ENCODE data around the gene OLFML2A. TPM values are rescaled to one million over a fixed set of nuclear protein-coding genes. Genes with fewer than 3 reads are reported as not detected.
A peak's percentile ranks its signal among the peaks of the same experiment; 100 is the strongest.
"Not testable (repeated sequence)": the region's sequence is repeated elsewhere in the genome, so short reads cannot be mapped to it uniquely, and the experiment has no call there.

OLFML2A gene
- total and polyA plus RNA-seq, 4 donors, result 0.13 to 15.9 (median 3.7) TPM

GRCh38 chr9:124770359-124771020, 6.4 kb upstream of the OLFML2A start:
- DNase-seq, result peak; percentile 53 to 82
- ATAC-seq (ENCODE audit: low FRiP score), result no peak
- Histone ChIP-seq H3K36me3 (ENCODE audit: control insufficient read depth in 1 of 2, insufficient read depth in 2 of 2, low read length in 1 of 2) (no peaks in the 10 kb centered on the region), H3K27me3 (ENCODE audit: control insufficient read depth in 1 of 2, insufficient read depth in 2 of 2, low read length in 1 of 2) (no peaks in the 10 kb centered on the region), H3K4me3 (ENCODE audit: low read length in 2 of 2) (peak overlapping the region; percentile 64 to 68), H3K9me3 (ENCODE audit: control insufficient read depth, low read length) (no peaks in the 10 kb centered on the region), H3K27ac (ENCODE audit: low read depth in 1 of 2, low read length in 2 of 2) (no peak overlapping the region), H3K4me1 (ENCODE audit: control insufficient read depth in 1 of 2, insufficient read depth in 2 of 2, low read length in 2 of 2) (no peaks in the 10 kb centered on the region)
- intact Hi-C loops (cut with DNase I), result loop anchor here (5.0 kb wide), 3 partner anchors 372 to 977 kb away; partner anchors contain the start of genes PBX3 (in 1 of the 2) and SCAI (in 1 of the 2)
- WGBS, 2 donors, result 1% methylated on average over 27 to 43 of the region's 43 CpGs

GRCh38 chr9:124771021-124771866, 5.7 kb upstream of the OLFML2A start, which contains the start of gene NR6A1:
TSS of gene NR6A1 (minus strand) at chr9:124771311.
- Histone ChIP-seq H3K4me1 (ENCODE audit: control insufficient read depth in 1 of 2, insufficient read depth in 2 of 2, low read length in 2 of 2) (no peaks in the 10 kb centered on the region), H3K27ac (ENCODE audit: low read depth in 1 of 2, low read length in 2 of 2) (no peak within 1 kb of the TSS)
- ATAC-seq (ENCODE audit: low FRiP score), result peak; percentile 97

DNA sequence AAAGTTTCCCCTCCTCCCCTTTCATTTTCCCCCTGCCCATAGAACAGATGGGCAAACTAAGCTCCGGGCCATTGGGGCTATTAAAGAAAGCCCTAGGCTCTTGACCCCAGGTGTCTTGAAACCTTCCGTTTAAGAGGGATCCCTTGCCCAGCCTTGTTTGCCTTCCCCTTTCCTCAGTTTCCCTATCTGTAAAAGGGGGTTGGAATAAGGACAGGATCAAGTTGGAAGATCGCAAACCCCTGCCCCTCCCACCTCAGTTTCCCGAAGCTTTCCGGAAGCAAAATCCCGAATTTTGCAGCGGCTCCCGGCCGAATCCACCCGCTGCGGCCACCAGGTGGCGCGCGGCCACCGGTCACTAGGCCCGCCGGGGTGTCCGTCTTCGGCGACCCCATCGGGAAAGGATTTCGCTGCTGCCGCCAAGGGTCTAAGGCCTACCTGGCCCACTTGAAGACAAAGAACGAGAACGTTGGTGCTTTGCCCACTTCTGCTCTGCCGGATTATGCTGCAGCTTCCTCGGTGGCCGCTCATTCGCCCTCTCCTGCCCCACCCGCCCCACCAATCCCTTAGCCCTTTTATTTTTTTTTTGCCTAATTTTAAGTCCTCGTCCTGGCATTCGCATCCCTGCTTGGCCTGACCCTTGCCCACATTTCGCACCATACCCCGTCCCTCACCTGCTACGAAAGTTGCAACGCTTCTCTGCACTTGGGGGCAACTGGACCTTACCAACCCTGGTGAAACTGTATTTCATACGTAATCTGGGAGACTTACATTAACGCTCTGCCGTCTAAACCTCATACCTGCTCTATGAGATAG, 4.9 kb upstream of the OLFML2A start:
- intact Hi-C loops (cut with DNase I), result loop anchor here (1.0 to 5.0 kb wide), 5 partner anchors 81 to 975 kb away; partner anchors contain the start of genes WDR38 (in 2 of the 2), PBX3 (in 1 of the 2) and SCAI (in 1 of the 2)
- peak; percentile 74 to 91 for DNase-seq
- peak overlapping the region; percentile 46 to 73 for H3K4me3 ChIP-seq (ENCODE audit: low read length in 2 of 2)
- H3K36me3 ChIP-seq (ENCODE audit: control insufficient read depth in 1 of 2, insufficient read depth in 2 of 2, low read length in 1 of 2), result no peaks in the 10 kb centered on the region
- WGBS, 2 donors, result 19 to 21% methylated on average over 39 of the region's 39 CpGs
- no peaks in the 10 kb centered on the region for H3K4me1 ChIP-seq (ENCODE audit: control insufficient read depth in 1 of 2, insufficient read depth in 2 of 2, low read length in 2 of 2)
- ATAC-seq (ENCODE audit: low FRiP score), result peak; percentile 80
- H3K27me3 ChIP-seq (ENCODE audit: control insufficient read depth in 1 of 2, insufficient read depth in 2 of 2, low read length in 1 of 2), result no peaks in the 10 kb centered on the region
- no peak overlapping the region for H3K27ac ChIP-seq (ENCODE audit: low read depth in 1 of 2, low read length in 2 of 2)
- no peaks in the 10 kb centered on the region for H3K9me3 ChIP-seq (ENCODE audit: control insufficient read depth, low read length)

More at GRCh38 chr9:124771021-124771866, 5.7 kb upstream of the OLFML2A start, which contains the start of gene NR6A1:
- no peaks in the 10 kb centered on the region for H3K27me3 ChIP-seq (ENCODE audit: control insufficient read depth in 1 of 2, insufficient read depth in 2 of 2, low read length in 1 of 2)
- no peaks in the 10 kb centered on the region for H3K36me3 ChIP-seq (ENCODE audit: control insufficient read depth in 1 of 2, insufficient read depth in 2 of 2, low read length in 1 of 2)
- intact Hi-C loops (cut with DNase I), result loop anchor here (5.0 kb wide), 3 partner anchors 371 to 976 kb away; partner anchors contain the start of genes PBX3 (in 1 of the 2) and SCAI (in 1 of the 2)
- 0 to 1% methylated on average over 55 to 82 of the region's 82 CpGs for WGBS, 2 donors
- H3K9me3 ChIP-seq (ENCODE audit: control insufficient read depth, low read length), result no peaks in the 10 kb centered on the region
- peak within 1 kb of the TSS; percentile 64 to 73 for H3K4me3 ChIP-seq (ENCODE audit: low read length in 2 of 2)
- DNase-seq, result peak; percentile 97 to 98

GRCh38 chr9:124772877-124773276, 4.1 kb upstream of the OLFML2A start:
- not testable (repeated sequence) for H3K27me3 ChIP-seq (ENCODE audit: control insufficient read depth in 1 of 2, insufficient read depth in 2 of 2, low read length in 1 of 2); ATAC-seq (ENCODE audit: low FRiP score); H3K27ac ChIP-seq (ENCODE audit: low read depth in 1 of 2, low read length in 2 of 2); H3K4me1 ChIP-seq (ENCODE audit: control insufficient read depth in 1 of 2, insufficient read depth in 2 of 2, low read length in 2 of 2); H3K4me3 ChIP-seq (ENCODE audit: low read length in 2 of 2); H3K36me3 ChIP-seq (ENCODE audit: control insufficient read depth in 1 of 2, insufficient read depth in 2 of 2, low read length in 1 of 2); H3K9me3 ChIP-seq (ENCODE audit: control insufficient read depth, low read length)
- WGBS, 2 donors, result 90% methylated on average over 15 of the region's 15 CpGs
- peak in 1 of 2 donors; percentile 32 for DNase-seq
- intact Hi-C loops (cut with DNase I), result loop anchor here (1.0 to 5.0 kb wide), 5 partner anchors 80 to 974 kb away; partner anchors contain the start of genes WDR38 (in 2 of the 2), PBX3 (in 1 of the 2) and SCAI (in 1 of the 2)

DNA sequence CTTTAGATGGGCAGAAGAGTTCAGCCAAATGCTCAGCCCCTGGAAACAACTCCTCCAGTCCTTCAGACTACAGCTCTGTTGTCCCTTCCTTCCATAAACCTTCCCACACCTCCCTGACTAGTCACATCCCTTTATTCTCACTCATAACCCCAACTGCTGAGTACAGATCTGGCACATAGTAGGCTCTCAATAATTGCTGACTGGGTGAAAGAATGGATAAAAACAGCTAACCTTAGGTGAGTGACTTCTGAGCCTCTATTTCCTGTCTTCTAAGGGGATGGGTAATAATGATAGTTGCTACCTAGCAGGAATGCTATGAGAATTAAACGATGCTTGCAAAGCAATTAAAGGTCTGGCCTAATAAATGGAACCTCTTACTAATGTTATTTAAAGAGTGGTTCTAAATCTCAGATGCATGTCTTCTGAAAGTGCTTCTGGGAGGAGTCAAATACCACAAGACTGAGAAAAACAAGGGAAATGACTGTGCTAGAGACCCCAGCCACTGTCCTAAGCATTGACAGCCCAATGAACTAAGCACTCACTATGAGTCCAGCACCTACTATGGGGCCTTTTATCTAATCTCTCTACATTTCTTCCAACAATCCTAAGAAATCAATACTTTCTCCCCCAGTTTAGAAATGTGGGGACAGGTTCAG, 3.3 kb upstream of the OLFML2A start:
- Histone ChIP-seq H3K36me3 (ENCODE audit: control insufficient read depth in 1 of 2, insufficient read depth in 2 of 2, low read length in 1 of 2) (no peaks in the 10 kb centered on the region), H3K4me1 (ENCODE audit: control insufficient read depth in 1 of 2, insufficient read depth in 2 of 2, low read length in 2 of 2) (no peaks in the 10 kb centered on the region), H3K4me3 (ENCODE audit: low read length in 2 of 2) (no peak overlapping the region), H3K9me3 (ENCODE audit: control insufficient read depth, low read length) (no peaks in the 10 kb centered on the region), H3K27ac (ENCODE audit: low read depth in 1 of 2, low read length in 2 of 2) (no peak overlapping the region), H3K27me3 (ENCODE audit: control insufficient read depth in 1 of 2, insufficient read depth in 2 of 2, low read length in 1 of 2) (no peaks in the 10 kb centered on the region)
- intact Hi-C loops (cut with DNase I), result loop anchor here (2.0 to 5.0 kb wide), 4 partner anchors 369 to 974 kb away; partner anchors contain the start of genes PBX3 (in 1 of the 2) and SCAI (in 1 of the 2)
- no peak for ATAC-seq (ENCODE audit: low FRiP score)
- DNase-seq, result no peak
- WGBS, 2 donors, result 89 to 100% methylated on average over 1 of the region's 1 CpG

DNA sequence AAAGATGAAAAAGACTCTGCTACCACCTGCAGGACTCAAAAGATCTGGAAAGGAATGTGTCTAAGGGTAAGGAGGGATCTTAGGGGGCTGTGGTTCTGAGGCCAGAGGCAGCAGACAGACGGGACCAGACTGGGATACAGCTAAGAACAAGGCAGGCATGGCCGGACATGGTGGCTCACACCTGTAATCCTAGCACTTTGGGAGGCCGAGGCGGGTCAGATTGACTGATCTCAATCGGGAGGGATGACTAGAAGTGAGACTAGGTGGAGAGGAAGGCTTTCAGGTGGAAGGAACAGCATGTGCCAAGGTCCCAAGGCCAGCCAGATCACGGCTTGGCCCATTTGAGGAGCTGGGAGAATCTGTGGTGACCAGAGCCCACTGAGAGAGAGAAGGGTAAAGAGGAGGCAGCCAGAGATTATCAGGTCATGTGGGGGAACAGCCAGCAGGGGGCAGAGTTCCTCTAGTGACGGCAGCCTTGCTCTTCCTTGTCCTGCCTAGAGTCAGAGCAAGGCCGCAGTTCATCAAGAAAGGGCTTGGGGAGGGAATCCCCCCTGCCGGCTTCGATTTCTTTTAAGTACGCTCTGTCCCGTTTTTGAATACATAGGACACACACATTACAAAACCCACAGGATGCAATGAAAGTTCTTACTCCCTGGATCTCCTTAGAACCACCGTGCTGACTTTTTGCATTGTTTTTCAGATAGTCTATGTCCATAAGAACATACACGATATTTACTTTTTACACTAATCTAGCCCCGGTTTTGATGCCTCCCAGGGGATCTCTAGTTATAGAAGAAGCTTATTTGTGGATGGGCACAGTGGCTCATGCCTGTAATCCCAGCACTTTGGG, 2.6 kb upstream of the OLFML2A start:
- ATAC-seq (ENCODE audit: low FRiP score), result peak; percentile 57
- no peaks in the 10 kb centered on the region for H3K27me3 ChIP-seq (ENCODE audit: control insufficient read depth in 1 of 2, insufficient read depth in 2 of 2, low read length in 1 of 2)
- no peaks in the 10 kb centered on the region for H3K36me3 ChIP-seq (ENCODE audit: control insufficient read depth in 1 of 2, insufficient read depth in 2 of 2, low read length in 1 of 2)
- H3K4me1 ChIP-seq (ENCODE audit: control insufficient read depth in 1 of 2, insufficient read depth in 2 of 2, low read length in 2 of 2), result no peaks in the 10 kb centered on the region
- H3K4me3 ChIP-seq (ENCODE audit: low read length in 2 of 2), result no peak overlapping the region
- no peaks in the 10 kb centered on the region for H3K9me3 ChIP-seq (ENCODE audit: control insufficient read depth, low read length)
- peak; percentile 86 to 94 for DNase-seq
- no peak overlapping the region for H3K27ac ChIP-seq (ENCODE audit: low read depth in 1 of 2, low read length in 2 of 2)
- intact Hi-C loops (cut with DNase I), result loop anchor here (5.0 kb wide), 3 partner anchors 368 to 973 kb away; partner anchors contain the start of genes PBX3 (in 1 of the 2) and SCAI (in 1 of the 2)
- 59 to 63% methylated on average over 15 of the region's 15 CpGs for WGBS, 2 donors

DNA sequence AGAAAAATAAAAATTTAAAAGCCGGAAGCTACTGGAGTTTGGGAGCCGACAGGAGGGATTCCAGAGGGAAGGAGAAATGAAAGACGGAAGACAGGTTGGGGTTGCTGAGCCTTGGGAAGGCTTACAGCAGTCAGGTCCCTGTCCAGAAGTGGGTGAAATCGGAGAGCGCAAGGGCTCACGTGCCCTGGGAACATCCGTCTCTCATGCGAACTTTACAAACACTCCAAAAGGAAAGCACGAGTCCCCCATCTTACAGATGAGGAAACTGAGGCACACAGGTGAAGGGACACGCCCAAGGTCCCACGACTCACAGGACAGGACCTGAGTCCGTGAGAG, 347 bp upstream of the OLFML2A start:
- Histone ChIP-seq H3K4me1 (ENCODE audit: control insufficient read depth in 1 of 2, insufficient read depth in 2 of 2, low read length in 2 of 2) (no peaks in the 10 kb centered on the region), H3K27ac (ENCODE audit: low read depth in 1 of 2, low read length in 2 of 2) (no peak overlapping the region), H3K4me3 (ENCODE audit: low read length in 2 of 2) (no peak overlapping the region), H3K27me3 (ENCODE audit: control insufficient read depth in 1 of 2, insufficient read depth in 2 of 2, low read length in 1 of 2) (no peaks in the 10 kb centered on the region), H3K36me3 (ENCODE audit: control insufficient read depth in 1 of 2, insufficient read depth in 2 of 2, low read length in 1 of 2) (no peaks in the 10 kb centered on the region), H3K9me3 (ENCODE audit: control insufficient read depth, low read length) (no peaks in the 10 kb centered on the region)
- ATAC-seq (ENCODE audit: low FRiP score), result no peak
- intact Hi-C loops (cut with DNase I), result no loop called here
- 22 to 24% methylated on average over 11 to 12 of the region's 12 CpGs for WGBS, 2 donors
- peak in 1 of 2 donors; percentile 31 for DNase-seq
